Endothelial cell (in vitro differentiated cells): ENCODE data around the gene CDKN2D. TPM values are rescaled to one million over a fixed set of nuclear protein-coding genes. Genes with fewer than 3 reads are reported as not detected.
"Not testable (repeated sequence)": the region's sequence is repeated elsewhere in the genome, so short reads cannot be mapped to it uniquely, and the experiment has no call there.

Experiments
- DNase-seq: peaks from one replicate; pipeline ENCODE4 v3.0.0; 2021; ENCODE audit warnings: low spot score
- H3K27ac Mint-ChIP-seq: one replicate; pipeline ENCODE4 v1.8.0; 2021; ENCODE audit warnings: mixed read lengths, inconsistent platforms; ENCODE audit not compliant: unreplicated experiment
- H3K27me3 Mint-ChIP-seq: one replicate; pipeline ENCODE4 v1.8.0; 2021; ENCODE audit warnings: mild to moderate bottlenecking, moderate library complexity, mixed read lengths, inconsistent platforms; ENCODE audit not compliant: unreplicated experiment
- H3K36me3 Mint-ChIP-seq: one replicate; pipeline ENCODE4 v1.8.0; 2021; ENCODE audit warnings: mild to moderate bottlenecking, low read depth, mixed read lengths, inconsistent platforms; ENCODE audit not compliant: unreplicated experiment
- H3K4me1 Mint-ChIP-seq: one replicate; pipeline ENCODE4 v1.8.0; 2021; ENCODE audit warnings: mild to moderate bottlenecking, mixed read lengths, inconsistent platforms; ENCODE audit not compliant: unreplicated experiment
- H3K4me3 Mint-ChIP-seq: one replicate; pipeline ENCODE4 v1.8.0; 2021; ENCODE audit warnings: mild to moderate bottlenecking, mixed read lengths, inconsistent platforms; ENCODE audit not compliant: unreplicated experiment
- H3K9me3 Mint-ChIP-seq: one replicate; pipeline ENCODE4 v1.8.0; 2021; ENCODE audit warnings: mixed read lengths, inconsistent platforms; ENCODE audit not compliant: unreplicated experiment
- total RNA-seq: library from RNA; stranded (reverse); fragmentation: NEBNext Ultra II Directional; extraction: Animal tissue kit (Norgen Biotek cat#: 25700); gene quantifications from one replicate; pipeline ENCODE4 v1.2.1, GENCODE V29; 2021; ENCODE audit not compliant: unreplicated experiment
- TF ChIP-seq, protein P1 (sequence below): fragments of 200-600 bp; sonication (generic); IDR thresholded peaks from one replicate; pipeline ENCODE4 v1.5.0; 2021; ENCODE audit warnings: antibody characterized with exemption; ENCODE audit not compliant: unreplicated experiment

The CDKN2D gene
- total RNA-seq, 1 donor from 2014 or later, result 8.1 TPM

DNA sequence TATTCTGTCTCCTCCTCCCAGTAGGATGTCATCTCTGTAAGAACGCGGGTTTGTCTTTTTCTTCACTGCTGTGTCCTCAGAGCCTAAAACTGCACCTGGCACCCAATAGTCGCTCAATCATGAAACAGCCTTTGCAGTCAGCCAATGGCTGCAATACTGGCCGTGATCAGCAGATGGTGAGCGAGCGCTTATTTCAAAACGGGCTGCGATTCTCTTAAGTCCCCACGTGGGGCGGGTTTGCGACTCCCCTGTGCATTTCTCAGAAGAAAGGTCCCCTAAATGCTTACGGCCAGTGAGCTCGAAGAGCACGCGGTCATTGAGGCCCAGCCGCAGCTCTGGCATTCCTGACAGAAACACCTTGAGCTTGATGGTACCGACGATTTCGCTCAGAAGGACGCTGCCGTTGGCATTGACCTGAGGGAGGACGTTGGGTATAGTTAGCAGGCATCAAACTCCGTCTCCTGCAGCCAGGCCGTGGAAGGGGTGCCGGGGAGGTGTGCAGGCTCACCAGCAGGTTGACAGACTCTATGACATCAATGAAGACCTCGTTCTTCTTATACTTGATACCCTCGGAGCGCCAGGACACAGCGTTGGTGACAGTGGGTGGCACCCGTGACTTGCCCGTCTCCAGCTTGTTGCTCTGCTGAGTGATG is 12.3 kb upstream of the CDKN2D start:
- Mint-ChIP-seq H3K9me3 (no peaks in the 10 kb centered on the region), H3K27me3 (no peaks in the 10 kb centered on the region), H3K4me1 (no peaks in the 10 kb centered on the region), H3K27ac (no peak overlapping the region), H3K4me3 (no peak overlapping the region), H3K36me3 (no peaks in the 10 kb centered on the region)
- TF ChIP-seq, protein P1, sequence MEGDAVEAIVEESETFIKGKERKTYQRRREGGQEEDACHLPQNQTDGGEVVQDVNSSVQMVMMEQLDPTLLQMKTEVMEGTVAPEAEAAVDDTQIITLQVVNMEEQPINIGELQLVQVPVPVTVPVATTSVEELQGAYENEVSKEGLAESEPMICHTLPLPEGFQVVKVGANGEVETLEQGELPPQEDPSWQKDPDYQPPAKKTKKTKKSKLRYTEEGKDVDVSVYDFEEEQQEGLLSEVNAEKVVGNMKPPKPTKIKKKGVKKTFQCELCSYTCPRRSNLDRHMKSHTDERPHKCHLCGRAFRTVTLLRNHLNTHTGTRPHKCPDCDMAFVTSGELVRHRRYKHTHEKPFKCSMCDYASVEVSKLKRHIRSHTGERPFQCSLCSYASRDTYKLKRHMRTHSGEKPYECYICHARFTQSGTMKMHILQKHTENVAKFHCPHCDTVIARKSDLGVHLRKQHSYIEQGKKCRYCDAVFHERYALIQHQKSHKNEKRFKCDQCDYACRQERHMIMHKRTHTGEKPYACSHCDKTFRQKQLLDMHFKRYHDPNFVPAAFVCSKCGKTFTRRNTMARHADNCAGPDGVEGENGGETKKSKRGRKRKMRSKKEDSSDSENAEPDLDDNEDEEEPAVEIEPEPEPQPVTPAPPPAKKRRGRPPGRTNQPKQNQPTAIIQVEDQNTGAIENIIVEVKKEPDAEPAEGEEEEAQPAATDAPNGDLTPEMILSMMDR, result peak; percentile 89
- DNase-seq, result peak; percentile 87

DNA sequence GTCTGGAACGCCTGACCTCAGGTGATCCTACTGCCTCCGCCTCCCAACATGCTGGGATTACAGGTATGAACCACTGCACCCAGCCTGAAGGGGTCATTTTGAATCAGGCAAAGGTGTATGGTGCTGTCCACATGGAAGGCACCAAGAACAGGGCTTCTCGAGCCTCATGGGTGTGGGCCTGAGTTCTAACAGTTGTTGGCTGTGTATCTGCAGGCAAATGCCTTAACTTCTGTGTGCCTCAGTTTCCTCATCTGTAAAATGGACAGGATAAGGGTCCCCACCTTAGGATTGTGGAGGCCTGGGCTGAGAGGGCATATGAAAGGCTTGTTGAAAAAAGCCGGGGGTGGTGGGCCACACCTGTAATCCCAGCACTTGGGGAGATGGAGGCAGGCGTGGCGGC is 9.2 kb upstream of the CDKN2D start:
- H3K27me3 Mint-ChIP-seq, result no peaks in the 10 kb centered on the region
- H3K4me3 Mint-ChIP-seq, result no peak overlapping the region
- no peak for DNase-seq
- no peaks in the 10 kb centered on the region for H3K36me3 Mint-ChIP-seq
- no peak overlapping the region for H3K27ac Mint-ChIP-seq
- TF ChIP-seq, protein P1, result no peak
- no peaks in the 10 kb centered on the region for H3K9me3 Mint-ChIP-seq
- H3K4me1 Mint-ChIP-seq, result no peaks in the 10 kb centered on the region

DNA sequence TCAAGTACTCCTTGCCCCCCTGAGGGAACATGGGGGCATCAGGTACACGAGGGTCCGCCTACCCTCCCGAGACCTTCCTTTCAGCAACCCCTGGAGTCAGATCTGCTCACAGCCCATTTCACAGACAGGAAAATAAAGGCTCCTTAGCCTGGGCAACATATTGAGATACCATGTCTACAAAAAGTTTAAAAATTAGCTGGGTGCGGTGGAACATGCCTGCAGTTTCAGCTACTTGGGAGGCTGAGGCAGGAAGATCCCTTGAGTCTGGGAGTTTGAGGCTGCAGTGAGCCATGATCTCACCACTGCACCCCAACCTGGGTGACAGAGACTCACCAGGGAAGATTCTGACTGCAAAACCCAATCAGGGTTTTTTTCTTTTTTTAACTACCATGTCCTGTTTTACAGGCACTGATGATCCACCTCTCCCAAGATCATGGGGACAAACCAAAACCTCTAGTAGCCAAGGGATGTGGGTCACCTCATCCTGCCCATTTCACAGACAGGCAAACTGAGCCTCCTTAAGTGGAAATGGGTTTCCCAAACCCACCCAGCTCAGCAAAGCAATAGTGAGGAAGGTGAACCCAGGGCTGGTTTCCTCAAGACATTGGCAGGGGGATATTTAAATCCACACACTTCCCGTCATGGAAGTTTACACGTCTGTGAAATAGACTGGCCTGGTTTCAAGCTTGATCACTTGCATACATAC is 6.4 kb upstream of the CDKN2D start:
- H3K4me1 Mint-ChIP-seq, result no peaks in the 10 kb centered on the region
- H3K4me3 Mint-ChIP-seq, result no peak overlapping the region
- no peaks in the 10 kb centered on the region for H3K9me3 Mint-ChIP-seq
- DNase-seq, result no peak
- peaks cover 2% of the 10 kb centered on the region for H3K27me3 Mint-ChIP-seq
- H3K27ac Mint-ChIP-seq, result no peak overlapping the region
- H3K36me3 Mint-ChIP-seq, result no peaks in the 10 kb centered on the region
- TF ChIP-seq, protein P1, result no peak

DNA sequence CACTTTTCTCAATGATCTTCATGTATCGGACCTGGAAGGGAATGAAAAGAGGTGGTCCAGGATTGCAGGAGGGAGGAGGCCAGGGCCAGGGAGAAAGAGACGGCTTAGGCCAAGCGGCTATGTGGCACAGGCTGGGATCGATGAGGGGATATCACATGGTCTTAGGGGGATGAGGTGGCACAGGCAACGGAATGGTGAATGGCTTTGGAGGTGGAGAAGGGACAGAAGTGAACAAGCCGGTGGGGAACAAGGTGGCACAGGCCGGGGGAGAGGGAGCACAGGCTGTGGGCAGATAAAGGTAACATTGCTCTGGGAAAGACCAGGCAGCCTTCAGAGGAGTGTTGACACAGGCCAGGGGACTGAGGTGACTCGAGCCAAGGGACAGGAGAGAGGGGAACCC is 5.7 kb upstream of the CDKN2D start:
- H3K36me3 Mint-ChIP-seq, result no peaks in the 10 kb centered on the region
- peaks cover under 1% of the 10 kb centered on the region for H3K4me1 Mint-ChIP-seq
- no peaks in the 10 kb centered on the region for H3K9me3 Mint-ChIP-seq
- H3K27ac Mint-ChIP-seq, result no peak overlapping the region
- TF ChIP-seq, protein P1, result no peak
- H3K27me3 Mint-ChIP-seq, result peaks cover 2% of the 10 kb centered on the region
- no peak overlapping the region for H3K4me3 Mint-ChIP-seq
- DNase-seq, result no peak

DNA sequence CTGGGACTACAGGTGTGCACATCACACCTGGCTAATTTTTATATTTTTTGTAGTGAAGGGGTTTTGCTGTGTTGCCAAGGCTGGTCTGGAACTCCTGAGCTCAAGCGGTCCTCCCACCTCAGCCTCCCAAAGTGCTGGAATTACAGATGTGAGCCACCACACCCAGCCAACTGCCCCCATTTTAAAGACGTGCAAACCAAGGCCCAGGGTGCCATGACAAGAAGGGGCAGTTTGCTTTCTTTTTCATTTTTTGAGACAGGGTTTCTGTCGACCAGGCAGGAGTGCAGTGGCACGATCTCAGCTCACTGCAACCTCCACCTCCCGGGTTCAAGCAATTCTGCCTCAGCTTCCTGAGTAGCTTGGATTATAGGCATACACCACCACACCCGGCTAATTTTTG is 5.0 kb upstream of the CDKN2D start:
- H3K27ac Mint-ChIP-seq, DNase-seq, H3K36me3 Mint-ChIP-seq, H3K4me1 Mint-ChIP-seq, H3K4me3 Mint-ChIP-seq, H3K9me3 Mint-ChIP-seq, H3K27me3 Mint-ChIP-seq: not testable (repeated sequence)
